ENCODE data around the gene MRPL23.

Gene MRPL23

DNA sequence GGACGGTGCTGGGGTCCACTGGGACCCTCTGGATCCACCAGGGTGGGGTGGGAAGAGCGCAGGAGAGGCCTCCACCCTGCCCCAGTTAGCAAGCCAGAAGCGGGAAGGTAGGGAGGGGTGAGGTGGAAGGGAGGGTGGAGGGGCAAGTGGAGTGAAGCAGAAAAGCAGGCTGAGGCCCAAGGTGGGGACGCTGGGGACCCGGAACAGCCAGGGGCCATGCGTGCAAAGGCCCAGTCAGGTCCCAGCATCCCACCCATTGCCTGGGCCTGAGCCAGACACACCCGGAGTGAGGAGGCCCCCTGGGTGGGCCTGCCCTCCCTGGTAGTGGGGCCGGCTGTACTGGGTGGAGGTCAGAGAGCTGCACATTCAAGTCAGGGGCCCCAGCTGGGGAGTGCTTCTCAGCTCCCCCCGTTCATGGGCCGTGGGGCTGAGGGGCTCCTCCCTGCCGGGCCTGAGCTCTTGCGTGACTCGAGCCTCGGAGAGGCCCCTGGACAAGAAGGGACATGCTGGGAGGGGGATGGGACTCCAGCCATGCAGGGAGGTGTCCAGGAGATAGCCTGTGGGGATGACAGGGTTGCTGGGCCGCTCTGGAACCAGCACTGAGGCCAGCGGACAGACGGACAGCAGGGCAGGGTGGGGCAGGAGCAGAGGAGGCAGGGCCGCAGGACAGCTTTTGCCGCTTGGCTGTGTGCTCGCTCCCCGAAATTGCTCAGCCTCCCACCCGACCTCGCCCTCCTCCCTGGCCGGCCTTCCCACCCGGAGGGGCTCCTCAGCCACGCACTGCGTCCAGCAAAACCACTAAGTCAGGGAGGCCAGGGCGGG, 19.9 kb upstream of the MRPL23 start:
- no peaks in the 10 kb centered on the region for H3K36me3 ChIP-seq (ENCODE audit: control insufficient read depth, low read length)
- TF ChIP-seq, protein P1, sequence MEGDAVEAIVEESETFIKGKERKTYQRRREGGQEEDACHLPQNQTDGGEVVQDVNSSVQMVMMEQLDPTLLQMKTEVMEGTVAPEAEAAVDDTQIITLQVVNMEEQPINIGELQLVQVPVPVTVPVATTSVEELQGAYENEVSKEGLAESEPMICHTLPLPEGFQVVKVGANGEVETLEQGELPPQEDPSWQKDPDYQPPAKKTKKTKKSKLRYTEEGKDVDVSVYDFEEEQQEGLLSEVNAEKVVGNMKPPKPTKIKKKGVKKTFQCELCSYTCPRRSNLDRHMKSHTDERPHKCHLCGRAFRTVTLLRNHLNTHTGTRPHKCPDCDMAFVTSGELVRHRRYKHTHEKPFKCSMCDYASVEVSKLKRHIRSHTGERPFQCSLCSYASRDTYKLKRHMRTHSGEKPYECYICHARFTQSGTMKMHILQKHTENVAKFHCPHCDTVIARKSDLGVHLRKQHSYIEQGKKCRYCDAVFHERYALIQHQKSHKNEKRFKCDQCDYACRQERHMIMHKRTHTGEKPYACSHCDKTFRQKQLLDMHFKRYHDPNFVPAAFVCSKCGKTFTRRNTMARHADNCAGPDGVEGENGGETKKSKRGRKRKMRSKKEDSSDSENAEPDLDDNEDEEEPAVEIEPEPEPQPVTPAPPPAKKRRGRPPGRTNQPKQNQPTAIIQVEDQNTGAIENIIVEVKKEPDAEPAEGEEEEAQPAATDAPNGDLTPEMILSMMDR (IDR thresholded peaks at IDR 0.05; ENCODE audit: low read depth, low read length, poor library complexity, severe bottlenecking): no peak
- no peak for TF ChIP-seq EZH2phosphoT487 (IDR thresholded peaks at IDR 0.05; ENCODE audit: borderline replicate concordance, low read length)

DNA sequence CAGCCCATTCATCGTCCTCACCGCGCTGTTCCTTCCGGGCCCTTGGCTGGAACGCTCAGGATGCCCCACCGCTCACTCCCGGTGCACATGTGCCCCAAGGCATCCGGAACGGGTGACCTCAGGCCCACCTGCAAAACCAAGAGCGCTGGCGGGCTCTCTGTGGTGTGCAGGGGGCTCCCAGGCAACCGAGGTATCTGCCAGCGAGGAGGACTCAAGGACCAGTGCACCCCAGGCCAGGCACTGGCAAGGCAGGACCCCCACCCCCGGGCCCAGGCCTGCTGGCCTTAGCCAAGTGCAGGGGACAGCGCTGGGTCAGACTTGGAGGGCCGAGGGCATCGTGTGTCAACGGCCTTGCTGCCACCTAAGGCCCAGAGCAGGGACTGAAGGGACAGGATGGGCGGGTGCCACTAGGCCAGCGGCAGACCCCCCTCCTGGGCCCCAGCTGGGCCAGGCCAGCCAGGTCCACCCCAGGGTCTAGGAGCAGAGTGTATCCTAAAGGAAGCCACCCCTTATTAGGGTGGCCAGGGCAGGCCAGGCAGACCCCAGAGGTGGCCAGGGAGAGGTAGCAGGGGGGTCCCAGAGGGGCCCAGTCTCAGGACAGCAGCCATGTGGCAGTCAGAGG, 19.2 kb upstream of the MRPL23 start:
- no peaks in the 10 kb centered on the region for H3K4me1 ChIP-seq (ENCODE audit: control insufficient read depth, low read length)
- no peak overlapping the region for H3K27ac ChIP-seq (ENCODE audit: low read depth, low read length)
- H4K20me1 ChIP-seq (ENCODE audit: control insufficient read depth, insufficient read depth, low read depth, low read length): no peaks in the 10 kb centered on the region
- no peak overlapping the region for H3K4me2 ChIP-seq (ENCODE audit: low read length)
- no peaks in the 10 kb centered on the region for H3F3A ChIP-seq (ENCODE audit: control insufficient read depth, insufficient read depth)
- H3K9me3 ChIP-seq (ENCODE audit: control insufficient read depth, insufficient read depth, low read length): no peaks in the 10 kb centered on the region
- no peaks in the 10 kb centered on the region for H3K27me3 ChIP-seq (ENCODE audit: control insufficient read depth, low read length)
- H3K79me2 ChIP-seq (ENCODE audit: control insufficient read depth, low read length): no peaks in the 10 kb centered on the region
- TF ChIP-seq, protein P1 (IDR thresholded peaks at IDR 0.05; ENCODE audit: low read depth, low read length, poor library complexity, severe bottlenecking): no peak
- TF ChIP-seq EZH2phosphoT487 (IDR thresholded peaks at IDR 0.05; ENCODE audit: borderline replicate concordance, low read length): no peak
- no peak overlapping the region for H3K4me3 ChIP-seq (ENCODE audit: low read length)
- no peaks in the 10 kb centered on the region for H3K9me2 ChIP-seq (replicated peaks; ENCODE audit: control insufficient read depth, low read length)
- no peaks in the 10 kb centered on the region for H3K36me3 ChIP-seq (ENCODE audit: control insufficient read depth, low read length)

More for the DNA sequence above, 19.9 kb upstream of the MRPL23 start:
- Histone ChIP-seq H3K4me1 (ENCODE audit: control insufficient read depth, low read length) (no peaks in the 10 kb centered on the region), H3K27ac (ENCODE audit: low read depth, low read length) (no peak overlapping the region), H3K9me3 (ENCODE audit: control insufficient read depth, insufficient read depth, low read length) (no peaks in the 10 kb centered on the region), H3F3A (ENCODE audit: control insufficient read depth, insufficient read depth) (no peaks in the 10 kb centered on the region), H3K79me2 (ENCODE audit: control insufficient read depth, low read length) (no peaks in the 10 kb centered on the region), H3K4me2 (ENCODE audit: low read length) (no peak overlapping the region), H3K4me3 (ENCODE audit: low read length) (no peak overlapping the region), H4K20me1 (ENCODE audit: control insufficient read depth, insufficient read depth, low read depth, low read length) (no peaks in the 10 kb centered on the region), H3K9me2 (replicated peaks; ENCODE audit: control insufficient read depth, low read length) (no peaks in the 10 kb centered on the region), H3K27me3 (ENCODE audit: control insufficient read depth, low read length) (no peaks in the 10 kb centered on the region)

DNA sequence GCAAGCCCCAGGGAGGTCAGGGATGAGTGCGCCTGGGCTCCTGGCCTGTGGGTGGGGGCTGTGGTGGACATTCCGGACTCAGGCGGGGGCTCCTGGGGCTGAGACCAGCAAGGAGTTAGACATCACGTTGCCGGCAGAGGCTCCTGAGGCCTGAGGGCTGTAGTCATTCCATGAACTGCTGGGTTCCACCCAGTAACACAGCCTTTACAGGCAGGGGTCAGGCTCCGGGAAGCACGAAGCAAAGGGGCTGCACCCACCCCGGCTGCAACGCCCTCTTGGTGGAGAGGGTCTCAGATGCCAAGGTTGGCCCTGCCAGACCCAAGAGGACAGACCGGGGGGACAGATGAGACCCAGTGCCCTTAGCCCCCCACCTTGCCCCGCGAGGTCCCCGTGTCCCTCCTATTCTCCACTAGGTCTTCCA, 18.7 kb upstream of the MRPL23 start:
- no peaks in the 10 kb centered on the region for H3K36me3 ChIP-seq (ENCODE audit: control insufficient read depth, low read length)
- no peaks in the 10 kb centered on the region for H4K20me1 ChIP-seq (ENCODE audit: control insufficient read depth, insufficient read depth, low read depth, low read length)
- TF ChIP-seq, protein P1 (IDR thresholded peaks at IDR 0.05; ENCODE audit: low read depth, low read length, poor library complexity, severe bottlenecking): no peak
- no peak for TF ChIP-seq EZH2phosphoT487 (IDR thresholded peaks at IDR 0.05; ENCODE audit: borderline replicate concordance, low read length)
- no peak overlapping the region for H3K4me3 ChIP-seq (ENCODE audit: low read length)
- no peaks in the 10 kb centered on the region for H3K9me2 ChIP-seq (replicated peaks; ENCODE audit: control insufficient read depth, low read length)
- no peaks in the 10 kb centered on the region for H3K79me2 ChIP-seq (ENCODE audit: control insufficient read depth, low read length)
- no peaks in the 10 kb centered on the region for H3K27me3 ChIP-seq (ENCODE audit: control insufficient read depth, low read length)
- no peaks in the 10 kb centered on the region for H3K9me3 ChIP-seq (ENCODE audit: control insufficient read depth, insufficient read depth, low read length)
- no peaks in the 10 kb centered on the region for H3K4me1 ChIP-seq (ENCODE audit: control insufficient read depth, low read length)
- H3K27ac ChIP-seq (ENCODE audit: low read depth, low read length): no peak overlapping the region
- no peak overlapping the region for H3K4me2 ChIP-seq (ENCODE audit: low read length)
- H3F3A ChIP-seq (ENCODE audit: control insufficient read depth, insufficient read depth): no peaks in the 10 kb centered on the region

Data from DOHH2 (cell line).